ENCODE measurements around the gene TMEM171. TPM values are rescaled to one million over a fixed set of nuclear protein-coding genes. Genes with fewer than 3 reads are reported as not detected.

TMEM171 gene
- total and polyA plus RNA-seq, 2 of the 4 experiments (the other 2 are of a cell fraction), result 3.0 to 5.1 TPM

DNA sequence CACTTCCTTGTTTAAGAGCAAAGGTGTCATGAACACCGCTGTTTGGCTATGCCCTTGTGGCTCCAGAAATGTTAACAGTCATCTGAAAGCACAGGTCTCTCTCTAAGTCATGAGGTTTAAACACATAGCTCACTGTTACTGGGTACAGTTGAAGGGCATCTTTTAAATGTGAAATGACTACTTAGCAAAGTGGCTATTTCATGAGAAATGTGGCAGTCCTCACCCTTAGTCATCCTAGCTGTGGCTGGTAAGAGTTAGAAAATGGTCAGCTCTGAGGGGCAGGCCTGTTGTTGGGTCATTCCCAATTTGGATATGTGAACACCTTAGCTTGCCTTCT is 24.2 kb upstream of the TMEM171 start:
- H3K23ac ChIP-seq (ENCODE audit: low read depth, low read length), result no peak overlapping the region
- H3K4me2 ChIP-seq (ENCODE audit: low read depth, low read length), result no peak overlapping the region
- H2AK5ac ChIP-seq (ENCODE audit: low read depth, low read length), result no peak overlapping the region; the same call in 1 of the 2 replicates
- no peak overlapping the region for H4K91ac ChIP-seq (ENCODE audit: insufficient read depth, low read depth, low read length)
- no peak overlapping the region for H2BK120ac ChIP-seq (ENCODE audit: low read depth, low read length)
- H3K9ac ChIP-seq (ENCODE audit: low read depth, low read length), result no peak overlapping the region
- no peak overlapping the region for H4K5ac ChIP-seq (ENCODE audit: low read depth, low read length)
- H2BK5ac ChIP-seq (ENCODE audit: low read depth, low read length, poor library complexity, severe bottlenecking), result no peak overlapping the region
- no peaks in the 10 kb centered on the region for H3K27me3 ChIP-seq (ENCODE audit: control insufficient read depth, insufficient read depth, low read length)
- H2BK20ac ChIP-seq (ENCODE audit: low read depth, low read length), result peak overlapping the region; percentile 25; the same call in 1 of the 2 replicates
- no peak overlapping the region for H3K18ac ChIP-seq (ENCODE audit: low read depth, low read length)
- ATAC-seq (ENCODE audit: low read depth) (no peak), DNase-seq (no peak)
- H3K9me3 ChIP-seq (ENCODE audit: control insufficient read depth, insufficient read depth, low read length), result peaks cover 11% of the 10 kb centered on the region
- no peak overlapping the region for H3K27ac ChIP-seq (ENCODE audit: insufficient read depth, low read length)
- no peaks in the 10 kb centered on the region; the same call in 1 of the 2 replicates for H3K36me3 ChIP-seq (ENCODE audit: control insufficient read depth, insufficient read depth, low read length)
- no TSS peak for BruUV-seq (replicated peaks)
- TF ChIP-seq MXI1 (IDR thresholded peaks at IDR 0.05; ENCODE audit: borderline replicate concordance, low read depth, low read length) (no peak), NFE2L2 (IDR thresholded peaks at IDR 0.05; ENCODE audit: low read depth, low read length) (no peak), MAZ (IDR thresholded peaks at IDR 0.05; ENCODE audit: borderline replicate concordance, low read depth, low read length) (no peak), RCOR1 (IDR thresholded peaks at IDR 0.05; ENCODE audit: insufficient replicate concordance, low read length) (no peak), CHD1 (IDR thresholded peaks at IDR 0.05; ENCODE audit: low read depth, low read length) (no peak), CEBPB (IDR thresholded peaks at IDR 0.05; ENCODE audit: low read depth, low read length) (no peak), FOS (IDR thresholded peaks at IDR 0.05; ENCODE audit: low read depth, low read length) (no peak), MAFK (IDR thresholded peaks at IDR 0.05; ENCODE audit: low read depth, low read length) (no peak), RFX5 (IDR thresholded peaks at IDR 0.05; ENCODE audit: low read depth, low read length) (no peak)
- TF ChIP-seq, protein P1, sequence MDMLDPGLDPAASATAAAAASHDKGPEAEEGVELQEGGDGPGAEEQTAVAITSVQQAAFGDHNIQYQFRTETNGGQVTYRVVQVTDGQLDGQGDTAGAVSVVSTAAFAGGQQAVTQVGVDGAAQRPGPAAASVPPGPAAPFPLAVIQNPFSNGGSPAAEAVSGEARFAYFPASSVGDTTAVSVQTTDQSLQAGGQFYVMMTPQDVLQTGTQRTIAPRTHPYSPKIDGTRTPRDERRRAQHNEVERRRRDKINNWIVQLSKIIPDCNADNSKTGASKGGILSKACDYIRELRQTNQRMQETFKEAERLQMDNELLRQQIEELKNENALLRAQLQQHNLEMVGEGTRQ (IDR thresholded peaks at IDR 0.05; ENCODE audit: low read depth, low read length), result no peak
- H3K14ac ChIP-seq (replicated peaks; ENCODE audit: low read depth, low read length), result no peak overlapping the region
- H3K79me1 ChIP-seq (ENCODE audit: low read depth in 1 of 2, low read length in 2 of 2), result no peaks in the 10 kb centered on the region
- WGBS, 2 experiments (ENCODE audit: extremely low coverage in 2 of 2, insufficient read length in 1 of 2), result no CpG with 5 or more reads among the region's 1 CpG
- peaks cover 1% of the 10 kb centered on the region; the same call in 1 of the 2 replicates for H3K4me1 ChIP-seq (ENCODE audit: control insufficient read depth, insufficient read depth, low read length)
- H2AK9ac ChIP-seq (replicated peaks; ENCODE audit: low read depth, low read length, poor library complexity), result no peak overlapping the region
- no peak overlapping the region for H3K56ac ChIP-seq (ENCODE audit: extremely low read depth, insufficient read depth, low read length)
- H4K20me1 ChIP-seq (ENCODE audit: insufficient read depth, low read length), result no peaks in the 10 kb centered on the region
- in situ Hi-C loops (cut with MboI; ENCODE audit: low sequenced_read_pairs) (no loop called here), dilution Hi-C loops (cut with HindIII; ENCODE audit: low sequenced_read_pairs, unreplicated experiment) (no loop called here), intact Hi-C loops (cut with micrococcal nuclease) (no loop called here)
- H3K4me3 ChIP-seq (ENCODE audit: insufficient read depth, low read depth, low read length), result no peak overlapping the region
- H3K9me1 ChIP-seq (ENCODE audit: insufficient read depth, low read length), result 0 out of 2 replicates have a peak, but pooled peaks cover 7% of the 10 kb centered on the region
- no peak overlapping the region for H2AFZ ChIP-seq (replicated peaks; ENCODE audit: low read length, poor library complexity)
- POLR2A ChIA-PET (ENCODE audit: unreplicated experiment), result no interaction called here
- no peak overlapping the region for H2BK15ac ChIP-seq (ENCODE audit: low read depth, low read length)
- H4K8ac ChIP-seq (ENCODE audit: low read depth in 2 of 2, low read length in 2 of 2), result no peak overlapping the region
- CTCF ChIA-PET, result interaction anchor here (1.1 to 1.6 kb wide), 2 partner anchors 13 to 120 kb away, joined by 3 to 4 read pairs; no protein-coding TSS in a partner anchor
- H3K4ac ChIP-seq (ENCODE audit: low read depth, low read length), result 0 out of 2 replicates have a peak overlapping the region, but pooled peaks have one; percentile 2
